IPS-NIHi7 (cell line): ENCODE data around the gene PRR7.

ENCODE experiments used
- DNase-seq: peaks from one replicate; pipeline ENCODE4 v3.0.0; 2012; ENCODE audit warnings: mixed read lengths; ENCODE audit errors: extremely low spot score

The PRR7 gene

GRCh38 chr5:177468685-177469628, 22.3 kb downstream of the PRR7 start:
- peak; percentile 57 for DNase-seq

- no peak for DNase-seq
Observed at GRCh38 chr5:177469750-177470525, 23.3 kb downstream of the PRR7 start.

- DNase-seq = no peak
Observed at GRCh38 chr5:177470759-177471536, 24.3 kb downstream of the PRR7 start.

- no peak for DNase-seq
Observed at GRCh38 chr5:177471610-177472356, 25.2 kb downstream of the PRR7 start.

- DNase-seq = peak; percentile 54
Observed at GRCh38 chr5:177472460-177473442, 26.1 kb downstream of the PRR7 start.

- DNase-seq = peak; percentile 88
Observed at GRCh38 chr5:177473443-177474001, 26.9 kb downstream of the PRR7 start, which contains the start of gene DBN1. Gene DBN1 (minus strand): TSS chr5:177473634. CDS start chr5:177473521, 113 bp downstream.

GRCh38 chr5:177474002-177474476, 27.4 kb downstream of the PRR7 start:
- no peak for DNase-seq

- no peak for DNase-seq
Observed at GRCh38 chr5:177474846-177475562, 28.4 kb downstream of the PRR7 start.

- no peak for DNase-seq
Observed at GRCh38 chr5:177475563-177476427, 29.2 kb downstream of the PRR7 start.

- no peak for DNase-seq
Observed at GRCh38 chr5:177476531-177477233, 30.1 kb downstream of the PRR7 start.

- no peak for DNase-seq
Observed at GRCh38 chr5:177477701-177478477, 31.3 kb downstream of the PRR7 start.

GRCh38 chr5:177478711-177479646, 32.4 kb downstream of the PRR7 start:
- no peak for DNase-seq

- no peak for DNase-seq
Observed at GRCh38 chr5:177479774-177480173, 33.2 kb downstream of the PRR7 start.

GRCh38 chr5:177482359-177482795, 35.8 kb downstream of the PRR7 start:
- no peak for DNase-seq

- DNase-seq = no peak
Observed at GRCh38 chr5:177483042-177483441, 36.4 kb downstream of the PRR7 start.
